ENCODE results near the gene TSC1.

TSC1 gene

DNA sequence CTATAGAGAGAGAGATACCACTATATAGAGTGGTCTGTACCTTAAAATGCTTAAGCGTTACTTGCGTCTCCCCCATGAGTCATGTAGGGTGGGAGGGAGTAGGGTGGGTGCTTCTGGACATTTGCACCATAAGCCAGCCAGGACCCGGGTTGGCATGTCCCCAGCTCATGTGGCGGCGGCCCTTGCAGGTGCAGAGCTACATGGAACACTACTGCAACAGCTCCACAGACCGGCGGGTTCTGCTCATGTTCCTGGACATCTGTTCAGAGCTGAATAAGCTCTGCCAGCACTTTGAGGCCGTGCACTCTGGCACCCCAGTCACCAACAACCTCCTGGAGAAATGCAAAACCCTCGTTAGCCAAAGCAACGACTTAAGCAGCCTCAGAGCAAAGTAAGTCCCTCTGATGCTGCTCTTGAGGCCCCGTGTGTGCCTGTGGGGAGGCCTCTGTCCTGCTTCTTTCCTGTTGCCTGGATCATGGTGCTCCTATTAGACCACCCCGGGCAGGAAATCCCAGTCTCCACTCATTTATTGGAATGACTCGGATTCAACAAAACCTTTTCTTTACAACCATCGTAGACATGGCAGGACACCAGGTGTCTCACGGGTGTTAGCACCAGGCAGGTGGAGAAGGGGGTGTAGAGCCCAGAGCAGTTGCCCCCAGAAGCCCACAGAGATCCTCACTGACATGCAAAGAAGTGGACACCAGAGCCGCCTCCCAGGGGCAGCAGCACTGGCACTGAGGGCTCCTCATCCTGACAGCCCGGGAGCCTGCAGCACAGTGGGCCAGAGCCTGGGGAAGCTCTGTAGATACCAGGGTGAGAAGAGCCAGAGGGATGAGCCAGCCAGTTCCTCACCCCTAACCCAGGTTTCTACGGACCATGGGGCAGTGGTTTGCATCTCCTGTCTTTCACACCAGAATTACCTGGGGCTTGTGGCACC lies 57.0 kb downstream of the TSC1 start:
- DNase-seq (ENCODE audit: low read depth) = no peak

- no peak for DNase-seq (ENCODE audit: low read depth)
These were observed 58.1 kb downstream of the TSC1 start for GRCh38 chr9:132886334-132886725.

DNA sequence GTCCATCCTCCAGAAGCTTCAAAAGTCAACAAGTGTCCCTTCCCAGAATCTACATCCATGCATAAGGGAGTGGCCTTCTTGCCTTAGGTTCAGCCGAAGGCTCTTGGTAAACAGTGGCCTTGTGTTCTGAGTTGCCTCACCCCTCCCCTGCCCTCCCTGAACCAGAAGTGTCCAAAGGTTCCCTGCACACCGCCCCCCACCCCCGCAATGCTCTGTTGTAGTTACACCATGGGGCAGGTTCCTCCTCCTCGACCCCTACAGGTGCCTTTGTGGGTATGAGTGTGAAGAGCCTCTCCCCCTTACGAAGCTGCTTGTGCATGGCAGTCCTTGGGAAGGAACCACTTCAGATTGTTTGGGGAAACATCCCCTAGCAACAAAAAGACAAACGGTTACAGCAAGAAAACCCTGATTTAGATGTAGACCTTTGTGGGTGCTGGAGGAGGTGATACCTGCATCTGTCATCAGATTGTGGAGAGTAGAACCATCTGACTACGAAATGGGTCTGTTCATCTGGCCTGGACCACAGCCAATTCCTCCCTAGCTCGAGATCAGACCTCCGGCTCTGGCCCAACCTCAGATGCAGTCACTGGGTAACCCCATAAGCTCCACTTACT lies 58.6 kb downstream of the TSC1 start:
- DNase-seq (ENCODE audit: low read depth) = no peak

DNA sequence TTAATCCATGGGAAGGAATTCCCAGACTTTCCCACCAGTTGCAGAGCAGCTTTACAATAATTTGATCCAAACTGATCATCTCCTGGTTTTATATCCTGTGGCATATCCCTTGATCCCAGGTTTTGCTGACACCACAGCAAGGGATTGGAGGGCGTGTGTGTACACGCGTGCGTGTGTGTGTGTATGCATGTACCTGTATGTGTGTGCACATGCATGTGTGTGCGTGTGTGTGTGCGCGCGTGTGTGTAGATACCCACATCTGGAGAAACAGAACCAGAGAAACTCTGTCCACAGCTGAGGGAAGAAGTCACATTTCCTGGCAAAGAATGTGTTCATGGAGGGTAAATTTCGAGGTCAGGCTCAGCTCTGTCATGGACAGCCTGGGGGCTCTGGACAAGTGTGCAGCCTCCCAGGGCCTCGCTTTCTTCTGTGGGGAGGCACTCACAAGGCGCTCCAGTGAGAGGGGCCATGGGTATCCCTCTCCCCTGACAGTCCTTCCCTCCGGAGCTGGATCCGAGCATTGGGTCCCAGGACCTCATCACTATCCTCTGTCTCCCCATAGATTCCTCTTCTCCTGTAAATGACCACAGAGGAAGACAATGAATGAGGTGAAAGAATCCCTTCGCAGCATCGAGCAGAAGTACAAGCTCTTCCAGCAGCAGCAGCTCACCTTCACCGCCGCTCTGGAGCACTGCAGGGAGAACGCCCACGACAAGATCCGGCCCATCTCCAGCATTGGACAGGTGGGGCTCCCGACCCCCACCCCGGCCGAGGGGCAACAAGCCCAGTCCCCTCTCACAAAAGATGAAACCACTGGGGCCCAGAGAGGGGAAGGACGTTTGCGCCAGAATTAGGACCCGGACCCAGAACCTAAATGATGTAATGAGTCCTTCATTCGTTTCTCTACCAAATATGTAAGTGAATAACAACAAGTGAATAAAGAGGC lies 60.8 kb downstream of the TSC1 start:
- no peak for DNase-seq (ENCODE audit: low read depth)

DNA sequence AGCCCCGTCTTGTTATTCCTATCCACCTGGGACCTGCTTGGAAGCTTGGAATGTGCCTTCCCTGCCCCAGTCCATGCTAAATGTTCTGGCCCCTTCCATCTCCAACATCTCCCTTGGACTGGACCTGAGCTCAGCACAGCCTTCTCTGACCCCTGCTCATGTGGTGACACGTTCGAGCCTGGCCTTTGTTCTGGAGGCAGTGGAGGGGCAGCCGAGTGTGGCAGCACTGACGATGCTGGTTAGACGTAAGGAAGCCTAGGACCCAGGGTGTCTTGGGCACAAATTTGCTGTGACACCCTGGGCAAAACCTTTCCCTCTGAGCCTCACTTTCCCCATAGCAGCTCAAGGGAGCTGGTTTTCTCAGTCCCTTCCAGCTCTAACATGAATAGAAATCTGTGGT lies 61.8 kb downstream of the TSC1 start:
- DNase-seq (ENCODE audit: low read depth) = no peak

DNA sequence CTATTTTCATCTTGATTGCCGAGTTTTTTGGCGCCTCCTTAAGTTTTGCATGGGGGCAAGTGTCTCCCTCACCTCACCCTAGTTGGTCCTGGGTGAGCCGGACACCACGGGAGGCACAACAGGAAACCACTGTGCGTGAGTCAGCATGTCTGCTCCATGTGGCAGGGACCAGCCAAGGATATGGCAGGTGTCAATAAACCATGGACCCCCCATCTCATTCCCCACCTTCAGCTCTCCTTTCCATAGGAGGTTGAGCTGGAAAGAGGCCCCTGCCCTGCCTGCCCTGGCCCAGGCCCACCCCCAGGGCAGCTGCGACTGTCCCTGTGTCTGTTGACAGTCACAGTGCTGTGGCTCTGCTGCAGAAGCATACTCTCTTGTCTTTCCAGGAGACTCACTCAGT lies 62.6 kb downstream of the TSC1 start:
- no peak for DNase-seq (ENCODE audit: low read depth)

- no peak for DNase-seq (ENCODE audit: low read depth)
These were observed 64.1 kb downstream of the TSC1 start for GRCh38 chr9:132880324-132880661.

DNA sequence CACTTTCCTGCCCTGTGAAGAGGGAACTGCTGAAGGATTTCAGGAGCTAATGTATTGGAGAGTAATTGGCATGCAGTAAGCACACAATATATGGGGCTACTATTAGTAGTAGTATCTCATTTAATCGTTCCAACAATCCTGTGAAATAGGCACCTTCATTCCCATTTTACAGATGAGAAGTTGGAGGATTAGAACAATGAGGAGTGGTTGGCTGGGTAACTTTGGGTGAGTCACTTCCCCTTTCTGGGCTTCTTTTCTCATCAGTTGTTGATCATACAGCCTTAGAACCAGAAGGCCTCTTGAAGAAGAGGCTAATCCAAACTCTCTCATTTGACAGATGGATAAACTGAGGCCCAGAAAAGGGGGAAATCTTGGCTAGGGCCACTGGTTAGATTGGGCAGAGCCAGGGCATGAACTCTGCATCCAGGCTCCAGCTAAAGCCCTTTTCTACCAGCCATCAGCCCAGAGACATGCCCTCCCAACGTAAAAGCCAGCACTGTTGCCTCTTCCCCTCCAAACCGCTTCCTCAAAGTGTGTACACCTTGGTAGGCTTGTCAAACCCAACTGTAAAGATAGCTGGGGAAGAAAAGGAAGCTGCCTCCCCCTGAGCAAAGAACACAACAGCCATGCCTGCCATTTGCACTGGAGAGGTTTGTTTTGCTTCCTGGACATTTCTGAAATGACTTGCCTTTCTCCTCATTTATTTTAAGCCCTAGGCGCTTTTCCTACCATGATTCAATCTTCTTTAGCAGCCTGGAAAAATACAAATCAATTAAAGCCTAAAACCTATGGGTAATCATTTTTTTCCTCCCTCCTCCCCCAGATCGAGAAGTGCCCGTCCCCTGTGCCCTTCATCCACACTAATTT lies 64.7 kb downstream of the TSC1 start:
- no peak for DNase-seq (ENCODE audit: low read depth)

DNA sequence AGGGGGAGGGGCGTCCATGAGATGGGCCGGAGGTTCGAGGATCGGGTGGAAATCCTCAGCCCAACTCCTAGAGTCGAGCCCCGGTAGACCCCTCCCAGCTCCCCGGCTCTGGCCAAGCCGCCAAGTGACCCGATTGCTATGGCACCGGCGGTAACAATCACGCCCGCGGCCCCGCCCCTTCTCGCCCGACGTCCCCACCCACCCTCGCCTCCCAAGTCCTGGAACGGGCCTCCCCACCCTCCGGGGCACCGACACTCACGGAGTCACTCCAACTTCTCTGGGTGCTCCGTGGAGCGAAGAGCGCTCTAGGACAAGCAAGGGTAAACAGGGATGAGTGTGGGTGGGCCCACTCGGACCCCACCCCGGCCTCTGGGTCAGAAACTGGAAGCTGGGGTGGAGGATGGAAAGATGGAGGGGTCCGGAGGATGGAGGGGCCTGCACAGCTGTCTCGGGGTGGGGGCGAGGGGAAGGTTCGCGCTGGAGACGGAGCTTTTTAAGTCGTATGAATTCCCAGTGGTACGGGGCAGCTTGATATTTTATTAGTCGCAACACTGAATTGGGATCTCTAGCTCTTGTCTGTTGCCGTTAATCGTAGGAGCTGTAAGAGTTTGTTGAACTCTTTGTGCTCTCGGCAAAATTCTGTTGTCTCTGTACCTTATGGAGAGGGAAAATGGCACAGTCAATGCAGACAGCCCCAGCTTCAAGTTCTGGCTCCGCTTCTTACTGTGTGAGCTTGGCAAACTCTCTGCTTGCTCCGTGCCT lies 65.5 kb downstream of the TSC1 start, which contains the start of gene SPACA9:
SPACA9 (plus strand) TSS at position 204 of the 762 bp plus-strand sequence. CDS start 5,050 bp downstream, outside the sequence.
- no peak for DNase-seq (ENCODE audit: low read depth)

GRCh38 chr9:132877824-132878694 lies 66.4 kb downstream of the TSC1 start, which contains the start of gene AK8:
Gene AK8 (minus strand): TSS chr9:132878284. CDS start chr9:132878255, 29 bp downstream.
- DNase-seq (ENCODE audit: low read depth) = no peak

DNA sequence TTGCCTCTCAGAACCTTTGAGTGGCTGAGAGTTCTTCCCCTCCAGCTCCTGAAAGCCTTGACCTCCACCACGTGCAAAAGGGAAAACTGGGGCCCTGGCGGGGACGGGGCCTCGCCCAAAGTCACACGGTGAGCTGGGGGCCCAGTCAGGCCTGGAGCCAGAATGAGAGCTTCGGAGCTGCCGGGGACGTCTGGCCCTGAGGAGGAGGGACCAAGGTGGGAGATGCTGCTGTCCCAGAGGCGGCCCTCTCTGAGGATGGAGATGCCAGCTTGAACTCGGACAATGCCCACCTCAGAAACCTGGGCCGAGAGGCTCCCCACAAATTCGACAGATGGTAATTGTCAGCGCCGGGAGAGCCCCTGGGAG lies 67.0 kb downstream of the TSC1 start:
- DNase-seq (ENCODE audit: low read depth) = no peak

DNA sequence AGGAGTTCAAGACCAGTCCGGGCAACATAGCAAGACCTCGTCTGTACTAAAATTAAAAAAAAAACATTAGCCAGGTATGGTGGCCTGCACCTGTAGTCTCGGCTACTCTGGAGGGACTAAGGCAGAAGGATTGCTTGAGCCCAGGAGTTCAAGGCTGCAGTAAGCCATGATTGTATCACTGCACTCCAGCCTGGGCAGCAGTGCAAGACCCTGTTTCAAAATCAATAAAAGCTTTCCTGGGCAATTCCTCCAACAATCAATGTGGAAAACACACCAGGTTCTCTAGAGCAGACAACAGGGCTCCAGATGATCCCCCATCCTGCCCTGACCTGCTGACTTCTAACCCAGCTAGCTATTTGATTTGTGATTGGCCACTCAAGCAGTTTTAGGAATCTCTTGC lies 67.6 kb downstream of the TSC1 start:
- no peak for DNase-seq (ENCODE audit: low read depth)

- DNase-seq (ENCODE audit: low read depth) = no peak
These were observed 69.3 kb downstream of the TSC1 start for GRCh38 chr9:132875159-132875558.

- no peak for DNase-seq (ENCODE audit: low read depth)
These were observed 71.0 kb downstream of the TSC1 start for GRCh38 chr9:132873403-132873802.

GRCh38 chr9:132869266-132869665 lies 75.2 kb downstream of the TSC1 start:
- DNase-seq (ENCODE audit: low read depth) = no peak

- no peak for DNase-seq (ENCODE audit: low read depth)
These were observed 77.5 kb downstream of the TSC1 start for GRCh38 chr9:132866898-132867297.

- DNase-seq (ENCODE audit: low read depth) = no peak
These were observed 79.7 kb downstream of the TSC1 start for GRCh38 chr9:132864691-132865090.

- DNase-seq (ENCODE audit: low read depth) = no peak
These were observed 80.1 kb downstream of the TSC1 start for GRCh38 chr9:132864277-132864676.

DNA sequence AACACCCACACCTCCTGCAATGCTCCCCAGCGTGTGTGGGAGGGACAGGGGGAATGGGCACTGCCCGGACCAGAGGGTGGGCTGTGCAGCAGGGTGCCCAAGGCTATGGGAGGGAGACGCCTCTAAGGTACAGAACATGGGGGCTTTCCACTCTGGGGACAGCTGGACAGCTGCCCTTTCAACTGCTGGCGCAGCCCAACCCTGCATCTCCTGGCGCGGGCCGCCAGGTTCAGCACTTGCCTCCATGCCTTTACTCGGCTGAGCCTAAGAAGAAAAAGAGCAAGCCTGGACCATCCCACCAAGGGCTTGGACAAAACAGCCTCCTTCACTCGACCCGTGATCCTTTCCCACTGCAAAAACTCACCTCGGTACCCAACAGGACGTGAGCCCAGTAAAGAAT lies 81.3 kb downstream of the TSC1 start:
- no peak for DNase-seq (ENCODE audit: low read depth)

- no peak for DNase-seq (ENCODE audit: low read depth)
These were observed 81.9 kb downstream of the TSC1 start for GRCh38 chr9:132862533-132862932.

All from GM04503 (cell line).